ENCODE measurements around the gene DIAPH2.

DNA sequence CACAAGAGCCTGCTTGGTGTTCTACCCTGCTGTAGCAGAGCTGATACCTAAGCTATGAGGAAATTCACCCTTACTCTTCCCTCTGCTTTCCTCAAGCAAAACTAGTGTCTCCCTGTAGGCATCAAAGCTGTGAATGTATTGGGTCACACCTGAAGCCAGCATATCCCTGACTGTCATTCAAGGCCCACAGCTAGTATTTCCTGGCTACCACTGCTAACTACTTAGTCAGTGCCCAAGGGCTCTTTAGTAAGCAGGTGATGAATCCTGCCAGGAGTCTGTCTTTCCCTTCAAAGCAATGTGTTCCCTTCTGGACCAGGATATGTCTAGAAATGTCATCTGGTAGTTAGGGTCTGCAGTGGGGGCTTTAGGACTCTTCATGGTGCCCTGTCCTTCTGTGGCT, 324.7 kb downstream of the DIAPH2 start:
- TF ChIP-seq, protein P1, sequence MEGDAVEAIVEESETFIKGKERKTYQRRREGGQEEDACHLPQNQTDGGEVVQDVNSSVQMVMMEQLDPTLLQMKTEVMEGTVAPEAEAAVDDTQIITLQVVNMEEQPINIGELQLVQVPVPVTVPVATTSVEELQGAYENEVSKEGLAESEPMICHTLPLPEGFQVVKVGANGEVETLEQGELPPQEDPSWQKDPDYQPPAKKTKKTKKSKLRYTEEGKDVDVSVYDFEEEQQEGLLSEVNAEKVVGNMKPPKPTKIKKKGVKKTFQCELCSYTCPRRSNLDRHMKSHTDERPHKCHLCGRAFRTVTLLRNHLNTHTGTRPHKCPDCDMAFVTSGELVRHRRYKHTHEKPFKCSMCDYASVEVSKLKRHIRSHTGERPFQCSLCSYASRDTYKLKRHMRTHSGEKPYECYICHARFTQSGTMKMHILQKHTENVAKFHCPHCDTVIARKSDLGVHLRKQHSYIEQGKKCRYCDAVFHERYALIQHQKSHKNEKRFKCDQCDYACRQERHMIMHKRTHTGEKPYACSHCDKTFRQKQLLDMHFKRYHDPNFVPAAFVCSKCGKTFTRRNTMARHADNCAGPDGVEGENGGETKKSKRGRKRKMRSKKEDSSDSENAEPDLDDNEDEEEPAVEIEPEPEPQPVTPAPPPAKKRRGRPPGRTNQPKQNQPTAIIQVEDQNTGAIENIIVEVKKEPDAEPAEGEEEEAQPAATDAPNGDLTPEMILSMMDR (conservative IDR thresholded peaks at IDR 0.05 in 1 of 2, IDR thresholded peaks at IDR 0.05 in 1 of 2; ENCODE audit: low read depth in 1 of 2, low read length in 2 of 2), result no peak
- no peak for TF ChIP-seq EZH2 (IDR thresholded peaks at IDR 0.05; ENCODE audit: low read length, missing control alignments)

All from fibroblast of lung (primary cell).